HUES64 (cell line): Measurements from ENCODE around the gene TMEM244. TPM values are rescaled to one million over a fixed set of nuclear protein-coding genes. Genes with fewer than 3 reads are reported as not detected.

Source experiments
- H3K27ac ChIP-seq: 2 replicates; pipeline ENCODE4 v1.7.0; 2013; ENCODE audit warnings: low read depth, low read length, inconsistent platforms
- H3K27me3 ChIP-seq: 2 replicates; pipeline ENCODE4 v1.6.1; 2013; ENCODE audit warnings: mild to moderate bottlenecking, low read length; ENCODE audit not compliant: insufficient read depth
- H3K36me3 ChIP-seq: 2 replicates; pipeline ENCODE4 v1.6.1; 2013; ENCODE audit warnings: mild to moderate bottlenecking, low read length; ENCODE audit not compliant: insufficient read depth
- H3K4me1 ChIP-seq: 2 replicates; pipeline ENCODE4 v1.6.1; 2013; ENCODE audit warnings: mild to moderate bottlenecking, low read length, moderate library complexity; ENCODE audit not compliant: insufficient read depth
- H3K4me3 ChIP-seq: 2 replicates; pipeline ENCODE4 v1.5.1; 2013; ENCODE audit warnings: mild to moderate bottlenecking, low read length, moderate library complexity
- H3K9ac ChIP-seq: 2 replicates; pipeline ENCODE4 v1.6.1; 2013; ENCODE audit warnings: mild to moderate bottlenecking, low read depth, low read length
- H3K9me3 ChIP-seq: 2 replicates; pipeline ENCODE4 v1.6.1; 2013; ENCODE audit warnings: low read depth, low read length; ENCODE audit not compliant: insufficient read depth
- whole genome bisulfite sequencing: fragments of 150-250, 120-280 bp; methylation state at CpG from one replicate; pipeline ENCODE4 v1.1.7; 2013; ENCODE audit warnings: missing lambda C conversion rate; 5-methylcytosine and 5-hydroxymethylcytosine counted together
- polyA plus RNA-seq, 2 experiments: library from polyadenylated mRNA; stranded (reverse); fragments of 50-300 nt; gene quantifications; one replicate each; pipeline ENCODE4 v1.2.3, GENCODE V29; 2013

Gene TMEM244
- polyA plus RNA-seq (2013, experiment 1 of 2) = not detected
- polyA plus RNA-seq (2013, experiment 2 of 2) = not detected

GRCh38 chr6:129860908-129861665 lies at the start of gene TMEM244:
TSS of gene TMEM244 (minus strand) at chr6:129861315. CDS start at chr6:129861188, 127 bp downstream.
- no peaks in the 10 kb centered on the region for H3K36me3 ChIP-seq
- 96% methylated on average over 14 of the region's 14 CpGs for WGBS
- H3K27ac ChIP-seq = no peak within 1 kb of the TSS
- no peak within 1 kb of the TSS for H3K9ac ChIP-seq
- no peak within 1 kb of the TSS for H3K4me3 ChIP-seq
- peaks cover 4% of the 10 kb centered on the region; the same call in 1 of the 2 replicates for H3K4me1 ChIP-seq
- H3K27me3 ChIP-seq = no peaks in the 10 kb centered on the region
- no peaks in the 10 kb centered on the region; the same call in 1 of the 2 replicates for H3K9me3 ChIP-seq

- no peak overlapping the region for H3K9ac ChIP-seq
- H3K9me3 ChIP-seq = no peaks in the 10 kb centered on the region
- H3K27me3 ChIP-seq = no peaks in the 10 kb centered on the region
- H3K36me3 ChIP-seq = no peaks in the 10 kb centered on the region
- no peak overlapping the region for H3K4me3 ChIP-seq
- H3K4me1 ChIP-seq = no peaks in the 10 kb centered on the region
- no peak overlapping the region for H3K27ac ChIP-seq
These were observed 47.7 kb upstream of the TMEM244 start for GRCh38 chr6:129908858-129909257.

GRCh38 chr6:129908356-129908755 lies 47.2 kb upstream of the TMEM244 start:
- 82% methylated on average over 2 of the region's 2 CpGs for WGBS
- no peaks in the 10 kb centered on the region for H3K27me3 ChIP-seq
- H3K27ac ChIP-seq = no peak overlapping the region
- no peaks in the 10 kb centered on the region for H3K9me3 ChIP-seq
- no peak overlapping the region for H3K9ac ChIP-seq
- no peaks in the 10 kb centered on the region for H3K36me3 ChIP-seq
- no peak overlapping the region for H3K4me3 ChIP-seq
- no peaks in the 10 kb centered on the region for H3K4me1 ChIP-seq

GRCh38 chr6:129906515-129907077 lies 45.5 kb upstream of the TMEM244 start:
- no peaks in the 10 kb centered on the region for H3K9me3 ChIP-seq
- H3K4me3 ChIP-seq = no peak overlapping the region
- no peaks in the 10 kb centered on the region for H3K4me1 ChIP-seq
- H3K36me3 ChIP-seq = no peaks in the 10 kb centered on the region
- H3K27ac ChIP-seq = no peak overlapping the region
- WGBS = 90% methylated on average over 3 of the region's 3 CpGs
- no peaks in the 10 kb centered on the region for H3K27me3 ChIP-seq
- no peak overlapping the region for H3K9ac ChIP-seq

GRCh38 chr6:129903082-129903481 lies 42.0 kb upstream of the TMEM244 start:
- H3K9ac ChIP-seq = no peak overlapping the region
- no peaks in the 10 kb centered on the region for H3K36me3 ChIP-seq
- no peaks in the 10 kb centered on the region for H3K27me3 ChIP-seq
- H3K9me3 ChIP-seq = no peaks in the 10 kb centered on the region
- no peaks in the 10 kb centered on the region for H3K4me1 ChIP-seq
- H3K4me3 ChIP-seq = no peak overlapping the region
- H3K27ac ChIP-seq = no peak overlapping the region

GRCh38 chr6:129902681-129903080 lies 41.6 kb upstream of the TMEM244 start:
- no peak overlapping the region for H3K4me3 ChIP-seq
- no peaks in the 10 kb centered on the region for H3K27me3 ChIP-seq
- 95% methylated on average over 1 of the region's 1 CpG for WGBS
- H3K4me1 ChIP-seq = no peaks in the 10 kb centered on the region
- no peaks in the 10 kb centered on the region for H3K9me3 ChIP-seq
- H3K9ac ChIP-seq = no peak overlapping the region
- no peaks in the 10 kb centered on the region for H3K36me3 ChIP-seq
- H3K27ac ChIP-seq = no peak overlapping the region

GRCh38 chr6:129901910-129902309 lies 40.8 kb upstream of the TMEM244 start:
- Histone ChIP-seq H3K9ac (no peak overlapping the region), H3K9me3 (no peaks in the 10 kb centered on the region), H3K27me3 (no peaks in the 10 kb centered on the region), H3K4me3 (no peak overlapping the region), H3K36me3 (no peaks in the 10 kb centered on the region), H3K27ac (no peak overlapping the region), H3K4me1 (no peaks in the 10 kb centered on the region)

- Histone ChIP-seq H3K27me3 (no peaks in the 10 kb centered on the region), H3K4me1 (no peaks in the 10 kb centered on the region), H3K27ac (no peak overlapping the region), H3K4me3 (no peak overlapping the region), H3K9me3 (no peaks in the 10 kb centered on the region), H3K36me3 (no peaks in the 10 kb centered on the region), H3K9ac (no peak overlapping the region)
These were observed 34.6 kb upstream of the TMEM244 start for GRCh38 chr6:129895692-129896091.

- H3K36me3 ChIP-seq = no peaks in the 10 kb centered on the region
- no peak overlapping the region for H3K4me3 ChIP-seq
- no peaks in the 10 kb centered on the region for H3K27me3 ChIP-seq
- no peak overlapping the region for H3K9ac ChIP-seq
- WGBS = 96% methylated on average over 3 of the region's 3 CpGs
- H3K9me3 ChIP-seq = no peaks in the 10 kb centered on the region
- no peak overlapping the region for H3K27ac ChIP-seq
- H3K4me1 ChIP-seq = no peaks in the 10 kb centered on the region
These were observed 33.8 kb upstream of the TMEM244 start for GRCh38 chr6:129894921-129895320.

GRCh38 chr6:129893640-129894039 lies 32.5 kb upstream of the TMEM244 start:
- no peaks in the 10 kb centered on the region for H3K4me1 ChIP-seq
- H3K4me3 ChIP-seq = no peak overlapping the region
- H3K9me3 ChIP-seq = no peaks in the 10 kb centered on the region
- H3K27ac ChIP-seq = no peak overlapping the region
- no peaks in the 10 kb centered on the region for H3K27me3 ChIP-seq
- no peaks in the 10 kb centered on the region for H3K36me3 ChIP-seq
- H3K9ac ChIP-seq = no peak overlapping the region

GRCh38 chr6:129890701-129891100 lies 29.6 kb upstream of the TMEM244 start:
- Histone ChIP-seq H3K4me1 (no peaks in the 10 kb centered on the region), H3K4me3 (no peak overlapping the region), H3K27ac (no peak overlapping the region), H3K27me3 (no peaks in the 10 kb centered on the region), H3K9me3 (no peaks in the 10 kb centered on the region), H3K36me3 (no peaks in the 10 kb centered on the region), H3K9ac (no peak overlapping the region)
- 89% methylated on average over 4 of the region's 4 CpGs for WGBS
